ENCODE data around the gene GTF2A1.

GRCh38 chr14:81132468-81132867 lies 88.3 kb downstream of the GTF2A1 start:
- TF ChIP-seq CTCF (IDR thresholded peaks at IDR 0.05), result no peak
- TF ChIP-seq EZH2 (IDR thresholded peaks at IDR 0.05), result no peak

All from neural progenitor cell (in vitro differentiated cells).